ENCODE results near the gene SPAG16. TPM values are rescaled to one million over a fixed set of nuclear protein-coding genes. Genes with fewer than 3 reads are reported as not detected.

SPAG16 gene
- total and polyA plus RNA-seq, 11 donors: 9.8 to 26.1 (median 15.2) TPM

- H3K4me3 ChIP-seq: no peak overlapping the region
- no peak for TF ChIP-seq POLR2A (IDR thresholded peaks at IDR 0.05)
- no peak for TF ChIP-seq CTCF (IDR thresholded peaks at IDR 0.05)
- H3K4me1 ChIP-seq: no peaks in the 10 kb centered on the region
- WGBS, 4 donors: 76 to 89% (median 82%) methylated on average over 4 of the region's 4 CpGs
- DNase-seq: no peak
- H3K27ac ChIP-seq: no peak overlapping the region
- intact Hi-C loops (cut with DNase I): no loop called here
- no peak for ATAC-seq
- H3K36me3 ChIP-seq: no peaks in the 10 kb centered on the region
- H3K27me3 ChIP-seq: no peaks in the 10 kb centered on the region
- H3K9me3 ChIP-seq: peaks cover 0 to 49% (median 26%) of the 10 kb centered on the region in 12 donors
Observed at GRCh38 chr2:213476641-213477040, 192.4 kb downstream of the SPAG16 start.

GRCh38 chr2:213490087-213490486 lies 205.8 kb downstream of the SPAG16 start:
- TF ChIP-seq CTCF (IDR thresholded peaks at IDR 0.05): no peak
- no peak for TF ChIP-seq POLR2A (IDR thresholded peaks at IDR 0.05)
- intact Hi-C loops (cut with DNase I): no loop called here
- Histone ChIP-seq H3K9me3 (no peaks in the 10 kb centered on the region), H3K27me3 (no peaks in the 10 kb centered on the region), H3K36me3 (no peaks in the 10 kb centered on the region), H3K4me1 (no peaks in the 10 kb centered on the region), H3K4me3 (no peak overlapping the region), H3K27ac (no peak overlapping the region)
- DNase-seq: no peak
- no peak for ATAC-seq

GRCh38 chr2:213491376-213491775 lies 207.1 kb downstream of the SPAG16 start:
- Histone ChIP-seq H3K4me3 (no peak overlapping the region), H3K36me3 (no peaks in the 10 kb centered on the region), H3K27me3 (no peaks in the 10 kb centered on the region), H3K4me1 (no peaks in the 10 kb centered on the region), H3K27ac (no peak overlapping the region), H3K9me3 (no peaks in the 10 kb centered on the region)
- WGBS, 4 donors: 62 to 79% (median 67%) methylated on average over 1 of the region's 1 CpG
- intact Hi-C loops (cut with DNase I): no loop called here
- TF ChIP-seq CTCF (IDR thresholded peaks at IDR 0.05) (no peak), POLR2A (IDR thresholded peaks at IDR 0.05) (no peak)
- ATAC-seq (no peak), DNase-seq (no peak)

DNA sequence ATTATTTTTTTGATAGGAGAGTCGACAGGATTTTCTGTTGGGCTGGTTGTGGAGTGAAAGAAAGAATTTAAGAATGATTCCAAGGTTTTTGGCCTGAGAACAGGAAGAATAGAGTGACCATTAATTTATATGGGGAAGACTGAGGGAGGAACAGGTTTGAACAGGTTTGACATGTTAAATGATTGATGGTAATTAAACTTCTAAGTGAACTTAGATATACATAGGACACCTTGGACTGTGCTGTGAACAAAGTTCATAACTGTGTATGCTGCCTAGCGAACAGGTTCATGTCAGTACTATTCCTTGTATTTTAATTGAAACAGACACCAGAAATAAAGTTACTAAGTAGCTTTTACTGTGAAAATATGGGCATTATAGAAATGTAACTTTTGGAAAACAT lies 212.0 kb downstream of the SPAG16 start:
- Histone ChIP-seq H3K36me3 (no peaks in the 10 kb centered on the region), H3K9me3 (no peaks in the 10 kb centered on the region), H3K4me1 (no peaks in the 10 kb centered on the region), H3K27me3 (no peaks in the 10 kb centered on the region), H3K27ac (no peak overlapping the region), H3K4me3 (no peak overlapping the region)
- no peak for ATAC-seq
- TF ChIP-seq POLR2A (IDR thresholded peaks at IDR 0.05) (no peak), CTCF (IDR thresholded peaks at IDR 0.05) (no peak)
- no peak for DNase-seq
- 65 to 79% (median 72%) methylated on average over 2 of the region's 2 CpGs for WGBS, 4 donors
- intact Hi-C loops (cut with DNase I): no loop called here

All from heart left ventricle (tissue), 16 donors.